HG03378 (cell line): ENCODE results near the gene ABI3BP.

ENCODE experiments used
- ATAC-seq: cut with Tn5 transposase; IDR thresholded peaks from one replicate; pipeline ENCODE4 v1.9.1; 2021; ENCODE audit warnings: mild to moderate bottlenecking, moderate library complexity; ENCODE audit not compliant: unreplicated experiment

The ABI3BP gene

GRCh38 chr3:100891827-100892226 is 101.4 kb downstream of the ABI3BP start:
- no peak for ATAC-seq

- no peak for ATAC-seq
These were observed 102.2 kb downstream of the ABI3BP start for GRCh38 chr3:100891033-100891432.

- ATAC-seq = no peak
These were observed 104.3 kb downstream of the ABI3BP start for GRCh38 chr3:100888881-100889280.

GRCh38 chr3:100882571-100882984 is 110.6 kb downstream of the ABI3BP start:
- no peak for ATAC-seq

- no peak for ATAC-seq
These were observed 112.4 kb downstream of the ABI3BP start for GRCh38 chr3:100880845-100881244.

- ATAC-seq = no peak
These were observed 113.1 kb downstream of the ABI3BP start for GRCh38 chr3:100880072-100880471.

GRCh38 chr3:100879195-100879810 is 113.9 kb downstream of the ABI3BP start:
- no peak for ATAC-seq

GRCh38 chr3:100877286-100877685 is 115.9 kb downstream of the ABI3BP start:
- no peak for ATAC-seq

- no peak for ATAC-seq
These were observed 118.0 kb downstream of the ABI3BP start for GRCh38 chr3:100875239-100875638.

- no peak for ATAC-seq
These were observed 119.6 kb downstream of the ABI3BP start for GRCh38 chr3:100873611-100874010.

- ATAC-seq = no peak
These were observed 121.9 kb downstream of the ABI3BP start for GRCh38 chr3:100871306-100871705.

- ATAC-seq = no peak
These were observed 123.4 kb downstream of the ABI3BP start for GRCh38 chr3:100869787-100870186.

- ATAC-seq = no peak
These were observed 124.3 kb downstream of the ABI3BP start for GRCh38 chr3:100868894-100869293.

- ATAC-seq = no peak
These were observed 125.1 kb downstream of the ABI3BP start for GRCh38 chr3:100868096-100868495.

- ATAC-seq = no peak
These were observed 127.8 kb downstream of the ABI3BP start for GRCh38 chr3:100865442-100865841.

GRCh38 chr3:100864471-100865250 is 128.6 kb downstream of the ABI3BP start:
- no peak for ATAC-seq

GRCh38 chr3:100857863-100858262 is 135.4 kb downstream of the ABI3BP start:
- no peak for ATAC-seq

- no peak for ATAC-seq
These were observed 136.4 kb downstream of the ABI3BP start for GRCh38 chr3:100856821-100857220.

GRCh38 chr3:100852840-100853239 is 140.4 kb downstream of the ABI3BP start:
- ATAC-seq = no peak

GRCh38 chr3:100850701-100851100 is 142.5 kb downstream of the ABI3BP start:
- no peak for ATAC-seq

- ATAC-seq = no peak
These were observed 143.1 kb downstream of the ABI3BP start for GRCh38 chr3:100850156-100850555.
